K562 (cell line): ENCODE data around the gene LRP1B. TPM values are rescaled to one million over a fixed set of nuclear protein-coding genes. Genes with fewer than 3 reads are reported as not detected.

ENCODE experiments used
- ATAC-seq: fragments of 200-7000 bp; cut with Tn5 transposase; 3 replicates; pipeline ENCODE4 v1.9.1; 2020; ENCODE audit warnings: moderate library complexity
- BruUV-seq: library from RNA; stranded (reverse); fragments of 400-500 nt; replicated peaks from 2 replicates; lab custom pipeline; 2021; lab: Mats Ljungman, UMichigan
- CTCF ChIA-PET: fragments of 300-600 bp; formaldehyde crosslinking; extraction: SDS; loops from one replicate; lab custom pipeline; 2021; ENCODE audit warnings: low intra/inter-chr PET ratio; lab: Yijun Ruan, JAX
- POLR2A ChIA-PET: fragments of 300-600, 350-650 bp; sonication (Branson Sonifier 250); formaldehyde crosslinking; extraction: SDS; loops from one replicate; lab custom pipeline; 2021; ENCODE audit warnings: antibody characterized with exemption, inconsistent platforms; lab: Yijun Ruan, JAX
- DNase-seq, 4 experiments: peaks; one replicate each; pipeline versions ENCODE4 v3.0.0 to v3.0.0-alpha.2; 2011 to 2018; ENCODE audit warnings: low spot score in 3 of 4, mixed read lengths in 3 of 4; ENCODE audit errors: extremely low read depth in 1 of 4
- FAIRE-seq: peaks from 2 replicates; lab custom pipeline; 2011; peaks lifted over from hg19 to GRCh38; lab: Jason Lieb, UNC
- H2AFZ ChIP-seq: 2 replicates; pipeline ENCODE4 v1.6.0; 2011; ENCODE audit warnings: low read depth, low read length, control low read depth, inconsistent platforms
- H3K27ac ChIP-seq: fragments of 200-600 bp; 3 replicates; pipeline ENCODE4 v1.8.0; 2011; ENCODE audit warnings: low read depth, mild to moderate bottlenecking, control low read depth, inconsistent platforms, low read length, moderate library complexity, mixed read lengths; ENCODE audit errors: extremely low read depth
- H3K27me3 ChIP-seq, 2 experiments: fragments of 300-600 bp in 1 of 2; 2 replicates in 1 of 2; 3 replicates in 1 of 2; pipeline versions ENCODE4 v1.6.0 to v1.8.0; 2011; ENCODE audit warnings: inconsistent platforms in 2 of 2, low read length in 2 of 2, mild to moderate bottlenecking in 1 of 2, mixed read lengths in 1 of 2, moderate library complexity in 1 of 2; ENCODE audit not compliant: control insufficient read depth in 2 of 2, insufficient read depth in 2 of 2
- H3K36me3 ChIP-seq: fragments of 300-600 bp; 3 replicates; pipeline ENCODE4 v1.8.0; 2011; ENCODE audit warnings: mild to moderate bottlenecking, low read length, inconsistent platforms; ENCODE audit not compliant: control insufficient read depth, insufficient read depth
- H3K4me1 ChIP-seq, 2 experiments: fragments of 200-600 bp in 1 of 2; replicated peaks in 1 of 2; 2 replicates in 1 of 2; 3 replicates in 1 of 2; pipeline versions ENCODE4 v1.5.1 to v1.8.0; 2011; ENCODE audit warnings: inconsistent platforms in 2 of 2, low read length in 2 of 2, mild to moderate bottlenecking in 1 of 2, mixed read lengths in 1 of 2, moderate library complexity in 1 of 2; ENCODE audit not compliant: control insufficient read depth in 2 of 2, insufficient read depth in 2 of 2
- H3K4me2 ChIP-seq: 2 replicates; pipeline ENCODE4 v1.6.1; 2011; ENCODE audit warnings: low read length, control low read depth, inconsistent platforms, mixed read lengths; ENCODE audit not compliant: insufficient read depth
- H3K4me3 ChIP-seq: fragments of 200-600 bp; sonication (generic), shearing (Covaris generic); 2 replicates; pipeline ENCODE4 v1.5.1; 2016; ENCODE audit warnings: control low read depth, inconsistent platforms
- H3K79me2 ChIP-seq: fragments of 200-600 bp; 3 replicates; pipeline ENCODE4 v1.8.0; 2011; ENCODE audit warnings: low read length, inconsistent platforms; ENCODE audit not compliant: control insufficient read depth, insufficient read depth
- H3K9ac ChIP-seq, 2 experiments: 2 replicates each; pipeline versions ENCODE4 v1.6.0 to v1.6.1; 2011; ENCODE audit warnings: low read depth in 2 of 2, low read length in 2 of 2, control low read depth in 1 of 2, inconsistent platforms in 1 of 2, mild to moderate bottlenecking in 1 of 2, mixed read lengths in 1 of 2; ENCODE audit not compliant: insufficient read depth in 1 of 2
- H3K9me1 ChIP-seq: one replicate; pipeline ENCODE4 v1.6.0; 2011; ENCODE audit warnings: inconsistent platforms, mild to moderate bottlenecking, low read length, moderate library complexity; ENCODE audit not compliant: control insufficient read depth, insufficient read depth
- H3K9me3 ChIP-seq: replicated peaks from 2 replicates; pipeline ENCODE4 v1.5.1; 2011; ENCODE audit warnings: low read depth, low read length, inconsistent platforms; ENCODE audit not compliant: control insufficient read depth, insufficient read depth
- H4K20me1 ChIP-seq: replicated peaks from 2 replicates; pipeline ENCODE4 v1.6.1; 2011; ENCODE audit warnings: low read length, inconsistent platforms, mixed read lengths; ENCODE audit not compliant: control insufficient read depth, insufficient read depth
- CXXC5 ChIP-seq: fragments of 250-450 bp; sonication (Bioruptor Pico); IDR thresholded peaks from 2 replicates; pipeline ENCODE4 v1.8.0; 2022; ENCODE audit warnings: inconsistent platforms, mild to moderate bottlenecking, moderate library complexity
- GTF2F1 ChIP-seq: IDR thresholded peaks from 2 replicates; pipeline ENCODE4 v1.6.1; 2011; ENCODE audit warnings: low read depth, low read length, improper control_type of control experiment
- HES1 ChIP-seq: fragments of 450-650 bp; IDR thresholded peaks from 2 replicates; pipeline ENCODE4 v1.6.1; 2016; ENCODE audit warnings: low read depth, mild to moderate bottlenecking, moderate library complexity
- HINFP ChIP-seq: fragments of 450-650 bp; conservative IDR thresholded peaks from 2 replicates; pipeline ENCODE4 v1.6.1; 2016; ENCODE audit warnings: missing genetic modification characterization, low read depth, mild to moderate bottlenecking, control low read depth, missing compliant biosample characterization
- HSF4 ChIP-seq: fragments of 250-450 bp; sonication (Bioruptor Pico); IDR thresholded peaks from 2 replicates; pipeline ENCODE4 v2.1.2; 2022; ENCODE audit warnings: mild to moderate bottlenecking, moderate library complexity, borderline replicate concordance
- MAFF ChIP-seq: IDR thresholded peaks from 2 replicates; pipeline ENCODE4 v1.6.1; 2012; ENCODE audit warnings: low read length, improper control_type of control experiment
- MITF ChIP-seq: IDR thresholded peaks from 2 replicates; pipeline ENCODE4 v1.6.1; 2014; ENCODE audit warnings: antibody characterized with exemption
- POLR2H ChIP-seq: IDR thresholded peaks from 2 replicates; pipeline ENCODE4 v1.6.1; 2016; ENCODE audit warnings: missing genetic modification characterization, low read depth, mild to moderate bottlenecking, control low read depth, missing compliant biosample characterization, moderate library complexity
- POU5F1 ChIP-seq: fragments of 150-350 bp; IDR thresholded peaks from 2 replicates; pipeline ENCODE4 v1.6.1; 2014; ENCODE audit warnings: borderline replicate concordance, low read length, low read depth, mild to moderate bottlenecking; ENCODE audit not compliant: partially characterized antibody
- PREB ChIP-seq: sonication (generic); formaldehyde crosslinking; IDR thresholded peaks from 2 replicates; pipeline ENCODE4 v1.8.1; 2023; ENCODE audit warnings: mild to moderate bottlenecking, missing genetic modification reagents
- RBM14 ChIP-seq: fragments of 200-400 bp; formaldehyde crosslinking; IDR thresholded peaks from 2 replicates; pipeline ENCODE4 v1.6.1; 2018; ENCODE audit warnings: low read depth, mild to moderate bottlenecking, low read length, moderate library complexity, borderline replicate concordance; ENCODE audit not compliant: insufficient read depth
- RFX1 ChIP-seq: fragments of 450-650 bp; IDR thresholded peaks from 2 replicates; pipeline ENCODE4 v1.6.1; 2016; ENCODE audit warnings: mild to moderate bottlenecking, moderate library complexity
- THRB ChIP-seq: fragments of 450-650 bp; formaldehyde crosslinking; conservative IDR thresholded peaks from 2 replicates; pipeline ENCODE4 v1.4.0; 2022; ENCODE audit warnings: mild to moderate bottlenecking, missing genetic modification characterization
- ZNF146 ChIP-seq: IDR thresholded peaks from one replicate; pipeline ENCODE4 v1.6.1; 2018; ENCODE audit warnings: missing compliant biosample characterization; ENCODE audit not compliant: unreplicated experiment
- ZNF583 ChIP-seq: fragments of 250-450 bp; sonication (Bioruptor Pico); IDR thresholded peaks from 2 replicates; pipeline ENCODE4 v1.4.0; 2020
- ZNF778 ChIP-seq: fragments of 450-650 bp; formaldehyde crosslinking; IDR thresholded peaks from 2 replicates; pipeline ENCODE4 v1.4.0; 2020; ENCODE audit warnings: mild to moderate bottlenecking, moderate library complexity
- in situ Hi-C: fragments of 300-500 bp; cut with MboI; formaldehyde crosslinking; loops from 4 replicates; pipeline ENCODE4 v1.15.0; 2018; ENCODE audit warnings: inconsistent platforms, mixed read lengths
- intact Hi-C: fragments of 100-400 bp; cut with micrococcal nuclease; formaldehyde crosslinking; loops from 2 replicates; pipeline ENCODE4 v1.14.2; 2022
- polyA plus RNA-seq, 8 experiments: library from polyadenylated mRNA; depleted of rRNA in 4 of 8; stranded (reverse) in 5 of 8; unstranded in 3 of 8; fragments of >200 nt; fragmentation: Nextera tagmentation in 2 of 8; fragmentation: Illumina TruSeq in 1 of 8; extraction: Ambion mirVana in 2 of 8; extraction: Trizol in 1 of 8; gene quantifications; 2 replicates each; pipeline versions ENCODE4 v1.2.1 to v1.2.3, GENCODE V29; 2011 to 2014; ENCODE audit warnings: inconsistent platforms in 1 of 8, missing spikeins in 1 of 8
- total RNA-seq, 7 experiments: library from RNA; depleted of rRNA in 6 of 7; stranded (reverse); fragments of >200 nt in 6 of 7; fragmentation: Illumina TruSeq in 2 of 7; extraction: Trizol in 2 of 7; gene quantifications; 2 replicates each; pipeline versions ENCODE4 v1.2.1 to v1.2.3, GENCODE V29; 2011 to 2021; ENCODE audit warnings: low replicate concordance in 1 of 7

The LRP1B gene
- total and polyA plus RNA-seq, 9 of the 15 experiments (the other 6 are each of a cell fraction or from before 2014, with no cell fraction given) = not detected

- TF ChIP-seq HES1 = no peak
- TF ChIP-seq CXXC5 = no peak
- TF ChIP-seq POLR2H (tag) = no peak
Observed at GRCh38 chr2:141630407-141630930, 500.3 kb downstream of the LRP1B start (continued).

- DNase-seq = no peak
- no peaks in the 10 kb centered on the region for H3K27me3 ChIP-seq
- no peaks in the 10 kb centered on the region for H3K9me1 ChIP-seq
- H3K79me2 ChIP-seq = no peaks in the 10 kb centered on the region
- H3K9ac ChIP-seq = no peak overlapping the region
- H3K4me1 ChIP-seq = no peaks in the 10 kb centered on the region
- H2AFZ ChIP-seq = no peak overlapping the region
- no peak for ATAC-seq
- no peaks in the 10 kb centered on the region for H4K20me1 ChIP-seq
- H3K4me3 ChIP-seq = no peak overlapping the region
- H3K4me2 ChIP-seq = no peak overlapping the region
- no peaks in the 10 kb centered on the region for H3K36me3 ChIP-seq
- ChIA-PET CTCF (no interaction called here), POLR2A (no interaction called here)
- no peak overlapping the region for H3K27ac ChIP-seq
- in situ Hi-C loops = no loop called here
- FAIRE-seq = no peak
- H3K9me3 ChIP-seq = no peaks in the 10 kb centered on the region
- no TSS peak for BruUV-seq
- intact Hi-C loops = no loop called here
- TF ChIP-seq RFX1 (no peak), MAFF (no peak), HSF4 (CRISPR knock-in tag) (no peak), ZNF778 (CRISPR knock-in tag) (no peak), MITF (no peak), RBM14 (no peak), HINFP (tag) (no peak), ZNF583 (CRISPR knock-in tag) (no peak), PREB (CRISPR knock-in tag) (no peak), POU5F1 (no peak), GTF2F1 (no peak), ZNF146 (CRISPR knock-in tag) (no peak), THRB (CRISPR knock-in tag) (no peak)
Observed at GRCh38 chr2:141620372-141620771, 510.4 kb downstream of the LRP1B start.
